ENCODE measurements around the gene SGMS1.

Gene SGMS1

GRCh38 chr10:50350366-50350765 lies 273.4 kb downstream of the SGMS1 start:
- no peak for TF ChIP-seq ZNF8 (CRISPR knock-in tag; IDR thresholded peaks at IDR 0.05)
- TF ChIP-seq ZFP3 (CRISPR knock-in tag; IDR thresholded peaks at IDR 0.05) = no peak
- no peak for ATAC-seq

GRCh38 chr10:50349554-50349953 lies 274.2 kb downstream of the SGMS1 start:
- no peak for ATAC-seq

GRCh38 chr10:50347394-50347802 lies 276.4 kb downstream of the SGMS1 start:
- ATAC-seq = no peak
- no peak for TF ChIP-seq OSR1 (CRISPR knock-in tag; IDR thresholded peaks at IDR 0.05)
- no peak for TF ChIP-seq CREB5 (CRISPR knock-in tag; IDR thresholded peaks at IDR 0.05; ENCODE audit: low read depth)
- no peak for TF ChIP-seq GLIS3 (CRISPR knock-in tag; IDR thresholded peaks at IDR 0.05)

More at GRCh38 chr10:50349554-50349953, 274.2 kb downstream of the SGMS1 start:
- TF ChIP-seq ZNF8 (CRISPR knock-in tag; IDR thresholded peaks at IDR 0.05) = no peak
- no peak for TF ChIP-seq ZFP30 (CRISPR knock-in tag; IDR thresholded peaks at IDR 0.05)
- TF ChIP-seq GLIS3 (CRISPR knock-in tag; IDR thresholded peaks at IDR 0.05) = no peak
- no peak for TF ChIP-seq TSHZ2 (CRISPR knock-in tag; IDR thresholded peaks at IDR 0.05)
- TF ChIP-seq POU6F1 (CRISPR knock-in tag; IDR thresholded peaks at IDR 0.05; ENCODE audit: borderline replicate concordance, low read depth) = no peak
- no peak for TF ChIP-seq SNAI2 (CRISPR knock-in tag; IDR thresholded peaks at IDR 0.05)
- no peak for TF ChIP-seq PATZ1 (CRISPR knock-in tag; IDR thresholded peaks at IDR 0.05; ENCODE audit: borderline replicate concordance)

- ATAC-seq = no peak
- TF ChIP-seq TSHZ2 (CRISPR knock-in tag; IDR thresholded peaks at IDR 0.05) = no peak
- TF ChIP-seq PPARA (CRISPR knock-in tag; IDR thresholded peaks at IDR 0.05; ENCODE audit: borderline replicate concordance) = no peak
- TF ChIP-seq GLIS3 (CRISPR knock-in tag; IDR thresholded peaks at IDR 0.05) = no peak
- no peak for TF ChIP-seq TOX (CRISPR knock-in tag; IDR thresholded peaks at IDR 0.05; ENCODE audit: borderline replicate concordance)
- TF ChIP-seq CREB5 (CRISPR knock-in tag; IDR thresholded peaks at IDR 0.05; ENCODE audit: low read depth) = no peak
- no peak for TF ChIP-seq PATZ1 (CRISPR knock-in tag; IDR thresholded peaks at IDR 0.05; ENCODE audit: borderline replicate concordance)
- no peak for TF ChIP-seq ZNF8 (CRISPR knock-in tag; IDR thresholded peaks at IDR 0.05)
- no peak for TF ChIP-seq ZC3H10 (CRISPR knock-in tag; IDR thresholded peaks at IDR 0.05)
- no peak for TF ChIP-seq ZFP3 (CRISPR knock-in tag; IDR thresholded peaks at IDR 0.05)
- no peak for TF ChIP-seq CSDC2 (CRISPR knock-in tag; IDR thresholded peaks at IDR 0.05)
Observed at GRCh38 chr10:50346942-50347341, 276.8 kb downstream of the SGMS1 start.

All from SK-N-SH treated with all-trans-retinoic acid at 6 μM for 48 hours (cell line).